Activated CD4-positive, alpha-beta T cell treated with anti-CD3 and anti-CD28 coated beads, Interleukin-2, amount 10 ng/mL, durations not matched to agents 24 days and 14 days (primary cell): ENCODE results near the gene STK32A. TPM values are rescaled to one million over a fixed set of nuclear protein-coding genes. Genes with fewer than 3 reads are reported as not detected.
"Not testable (repeated sequence)": the region's sequence is repeated elsewhere in the genome, so short reads cannot be mapped to it uniquely, and the experiment has no call there.

ENCODE experiments used
- DNase-seq: peaks from one replicate; pipeline ENCODE4 v3.0.0; 2022
- H3K27ac Mint-ChIP-seq: one replicate; pipeline ENCODE4 v1.8.0; 2022; ENCODE audit warnings: mild to moderate bottlenecking, mixed read lengths
- H3K27me3 Mint-ChIP-seq: one replicate; pipeline ENCODE4 v1.8.0; 2022; ENCODE audit warnings: mixed read lengths
- H3K36me3 Mint-ChIP-seq: one replicate; pipeline ENCODE4 v1.8.0; 2022; ENCODE audit warnings: low read depth, mild to moderate bottlenecking, mixed read lengths
- H3K4me1 Mint-ChIP-seq: one replicate; pipeline ENCODE4 v1.8.0; 2021; ENCODE audit warnings: mixed read lengths
- H3K4me3 Mint-ChIP-seq: one replicate; pipeline ENCODE4 v1.8.0; 2022; ENCODE audit warnings: mild to moderate bottlenecking, moderate library complexity, mixed read lengths
- H3K9me3 Mint-ChIP-seq: one replicate; pipeline ENCODE4 v1.8.0; 2021; ENCODE audit warnings: mixed read lengths
- intact Hi-C: fragments of 100-400 bp; cut with micrococcal nuclease; formaldehyde crosslinking; loops from one replicate; pipeline ENCODE4 v1.15.1; 2023
- total RNA-seq: library from RNA; stranded (reverse); gene quantifications from 2 replicates; pipeline ENCODE4 v1.2.3, GENCODE V29; 2022

The STK32A gene
- total RNA-seq, 1 donor from 2014 or later, result not detected

- intact Hi-C loops, result no loop called here
- Mint-ChIP-seq H3K4me3 (no peak overlapping the region), H3K27me3 (no peaks in the 10 kb centered on the region)
These were observed 8.9 kb upstream of the STK32A start for GRCh38 chr5:147225938-147226337.

GRCh38 chr5:147226512-147226911 is 8.3 kb upstream of the STK32A start:
- DNase-seq, result no peak
- Mint-ChIP-seq H3K27ac (no peak overlapping the region), H3K36me3 (no peaks in the 10 kb centered on the region), H3K9me3 (no peaks in the 10 kb centered on the region), H3K4me1 (no peaks in the 10 kb centered on the region), H3K27me3 (no peaks in the 10 kb centered on the region), H3K4me3 (no peak overlapping the region)
- intact Hi-C loops, result no loop called here

More at GRCh38 chr5:147225938-147226337, 8.9 kb upstream of the STK32A start:
- Mint-ChIP-seq H3K36me3 (no peaks in the 10 kb centered on the region), H3K9me3 (no peaks in the 10 kb centered on the region), H3K27ac (no peak overlapping the region), H3K4me1 (no peaks in the 10 kb centered on the region)
- no peak for DNase-seq

- no peak overlapping the region for H3K27ac Mint-ChIP-seq
- H3K4me3 Mint-ChIP-seq, result no peak overlapping the region
These were observed 494 bp upstream of the STK32A start for GRCh38 chr5:147234239-147234824.

GRCh38 chr5:147240266-147240985 is 5.6 kb downstream of the STK32A start:
- Mint-ChIP-seq H3K27me3 (peaks cover 9% of the 10 kb centered on the region), H3K9me3 (no peaks in the 10 kb centered on the region), H3K4me3 (no peak overlapping the region), H3K4me1 (no peaks in the 10 kb centered on the region), H3K36me3 (no peaks in the 10 kb centered on the region), H3K27ac (no peak overlapping the region)
- intact Hi-C loops, result no loop called here
- DNase-seq, result no peak

More at GRCh38 chr5:147234239-147234824, 494 bp upstream of the STK32A start:
- Mint-ChIP-seq H3K36me3 (no peaks in the 10 kb centered on the region), H3K9me3 (no peaks in the 10 kb centered on the region), H3K27me3 (peaks cover 23% of the 10 kb centered on the region), H3K4me1 (peaks cover 2% of the 10 kb centered on the region)
- no peak for DNase-seq
- intact Hi-C loops, result no loop called here

- DNase-seq, H3K4me3 Mint-ChIP-seq, intact Hi-C loops, H3K27ac Mint-ChIP-seq, H3K36me3 Mint-ChIP-seq, H3K4me1 Mint-ChIP-seq, H3K27me3 Mint-ChIP-seq, H3K9me3 Mint-ChIP-seq: not testable (repeated sequence)
These were observed 8.4 kb downstream of the STK32A start for GRCh38 chr5:147243238-147243637.

GRCh38 chr5:147245381-147246165 is 10.7 kb downstream of the STK32A start:
- no peaks in the 10 kb centered on the region for H3K9me3 Mint-ChIP-seq
- no peak overlapping the region for H3K27ac Mint-ChIP-seq
- DNase-seq, result no peak
- no peak overlapping the region for H3K4me3 Mint-ChIP-seq
- no peaks in the 10 kb centered on the region for H3K27me3 Mint-ChIP-seq
- H3K4me1 Mint-ChIP-seq, result no peaks in the 10 kb centered on the region
- H3K36me3 Mint-ChIP-seq, result no peaks in the 10 kb centered on the region
- intact Hi-C loops, result no loop called here

GRCh38 chr5:147248561-147248960 is 13.7 kb downstream of the STK32A start:
- no peak for DNase-seq
- Mint-ChIP-seq H3K4me3 (no peak overlapping the region), H3K36me3 (no peaks in the 10 kb centered on the region), H3K4me1 (no peaks in the 10 kb centered on the region), H3K9me3 (no peaks in the 10 kb centered on the region), H3K27ac (no peak overlapping the region), H3K27me3 (no peaks in the 10 kb centered on the region)
- intact Hi-C loops, result no loop called here

- no peaks in the 10 kb centered on the region for H3K4me1 Mint-ChIP-seq
- intact Hi-C loops, result no loop called here
- DNase-seq, result no peak
These were observed 25.0 kb downstream of the STK32A start for GRCh38 chr5:147259837-147260236.

GRCh38 chr5:147267082-147267832 is 32.4 kb downstream of the STK32A start:
- no peak overlapping the region for H3K27ac Mint-ChIP-seq
- no peaks in the 10 kb centered on the region for H3K4me1 Mint-ChIP-seq
- H3K4me3 Mint-ChIP-seq, result no peak overlapping the region

More at GRCh38 chr5:147259837-147260236, 25.0 kb downstream of the STK32A start:
- no peak overlapping the region for H3K27ac Mint-ChIP-seq
- H3K4me3 Mint-ChIP-seq, result no peak overlapping the region
- no peaks in the 10 kb centered on the region for H3K27me3 Mint-ChIP-seq
- no peaks in the 10 kb centered on the region for H3K36me3 Mint-ChIP-seq
- peaks cover 3% of the 10 kb centered on the region for H3K9me3 Mint-ChIP-seq

GRCh38 chr5:147276497-147276896 is 41.7 kb downstream of the STK32A start:
- intact Hi-C loops, result no loop called here
- Mint-ChIP-seq H3K9me3 (no peaks in the 10 kb centered on the region), H3K4me1 (no peaks in the 10 kb centered on the region), H3K27ac (no peak overlapping the region), H3K36me3 (no peaks in the 10 kb centered on the region), H3K4me3 (no peak overlapping the region), H3K27me3 (no peaks in the 10 kb centered on the region)
- DNase-seq, result peak; percentile 3

More at GRCh38 chr5:147267082-147267832, 32.4 kb downstream of the STK32A start:
- Mint-ChIP-seq H3K27me3 (no peaks in the 10 kb centered on the region), H3K36me3 (no peaks in the 10 kb centered on the region), H3K9me3 (peaks cover 3% of the 10 kb centered on the region)
- no peak for DNase-seq
- intact Hi-C loops, result no loop called here

GRCh38 chr5:147286296-147286695 is 51.5 kb downstream of the STK32A start:
- DNase-seq, result no peak
- peaks cover 4% of the 10 kb centered on the region for H3K9me3 Mint-ChIP-seq
- no peaks in the 10 kb centered on the region for H3K4me1 Mint-ChIP-seq
- intact Hi-C loops, result no loop called here
- H3K36me3 Mint-ChIP-seq, result no peaks in the 10 kb centered on the region
- no peaks in the 10 kb centered on the region for H3K27me3 Mint-ChIP-seq
- no peak overlapping the region for H3K4me3 Mint-ChIP-seq
- no peak overlapping the region for H3K27ac Mint-ChIP-seq

GRCh38 chr5:147287110-147287509 is 52.3 kb downstream of the STK32A start:
- H3K27me3 Mint-ChIP-seq, result no peaks in the 10 kb centered on the region
- no peaks in the 10 kb centered on the region for H3K4me1 Mint-ChIP-seq
- intact Hi-C loops, result no loop called here
- DNase-seq, result no peak
- no peak overlapping the region for H3K27ac Mint-ChIP-seq
- no peak overlapping the region for H3K4me3 Mint-ChIP-seq
- H3K9me3 Mint-ChIP-seq, result peaks cover 4% of the 10 kb centered on the region
- H3K36me3 Mint-ChIP-seq, result no peaks in the 10 kb centered on the region

- peaks cover 4% of the 10 kb centered on the region for H3K9me3 Mint-ChIP-seq
- no peaks in the 10 kb centered on the region for H3K36me3 Mint-ChIP-seq
These were observed 55.4 kb downstream of the STK32A start for GRCh38 chr5:147290261-147290660.

More at GRCh38 chr5:147290261-147290660, 55.4 kb downstream of the STK32A start:
- H3K27me3 Mint-ChIP-seq, result no peaks in the 10 kb centered on the region
- intact Hi-C loops, result no loop called here
- H3K27ac Mint-ChIP-seq, result no peak overlapping the region
- DNase-seq, result no peak
- no peak overlapping the region for H3K4me3 Mint-ChIP-seq
- no peaks in the 10 kb centered on the region for H3K4me1 Mint-ChIP-seq
